HG03045 (cell line): Measurements from ENCODE around the gene MANSC4.
"Not testable (repeated sequence)": the region's sequence is repeated elsewhere in the genome, so short reads cannot be mapped to it uniquely, and the experiment has no call there.

ENCODE experiments used
- ATAC-seq: cut with Tn5 transposase; IDR thresholded peaks from one replicate; pipeline ENCODE4 v1.9.1; 2021; ENCODE audit warnings: mild to moderate bottlenecking, moderate library complexity; ENCODE audit not compliant: unreplicated experiment

The MANSC4 gene

DNA sequence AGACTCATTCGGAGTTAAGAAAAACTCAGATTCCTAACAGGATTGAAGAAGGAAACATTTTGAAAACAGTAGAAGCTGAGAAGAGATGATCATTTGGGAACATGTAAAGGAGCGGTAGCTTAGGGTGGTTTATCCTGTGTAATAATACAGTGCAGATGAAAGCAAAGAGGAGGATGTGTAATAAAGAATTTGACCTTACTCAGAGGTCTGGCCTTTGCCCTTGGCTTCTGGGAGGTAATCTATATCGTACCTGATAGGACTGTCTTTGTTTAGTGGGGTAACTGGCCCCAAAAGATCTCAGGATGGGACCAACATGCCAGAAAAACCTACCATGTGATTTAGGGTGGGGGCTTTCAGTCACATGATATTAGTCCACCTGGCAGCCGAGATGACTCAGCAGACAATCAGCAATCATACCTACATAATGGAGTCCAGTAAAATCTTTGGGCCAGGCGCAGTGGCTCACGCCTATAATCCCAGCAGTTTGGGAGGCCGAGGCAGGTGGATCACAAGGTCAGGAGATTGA lies 23.3 kb downstream of the MANSC4 start:
- no peak for ATAC-seq

GRCh38 chr12:27754795-27755194 lies 25.2 kb downstream of the MANSC4 start:
- no peak for ATAC-seq

DNA sequence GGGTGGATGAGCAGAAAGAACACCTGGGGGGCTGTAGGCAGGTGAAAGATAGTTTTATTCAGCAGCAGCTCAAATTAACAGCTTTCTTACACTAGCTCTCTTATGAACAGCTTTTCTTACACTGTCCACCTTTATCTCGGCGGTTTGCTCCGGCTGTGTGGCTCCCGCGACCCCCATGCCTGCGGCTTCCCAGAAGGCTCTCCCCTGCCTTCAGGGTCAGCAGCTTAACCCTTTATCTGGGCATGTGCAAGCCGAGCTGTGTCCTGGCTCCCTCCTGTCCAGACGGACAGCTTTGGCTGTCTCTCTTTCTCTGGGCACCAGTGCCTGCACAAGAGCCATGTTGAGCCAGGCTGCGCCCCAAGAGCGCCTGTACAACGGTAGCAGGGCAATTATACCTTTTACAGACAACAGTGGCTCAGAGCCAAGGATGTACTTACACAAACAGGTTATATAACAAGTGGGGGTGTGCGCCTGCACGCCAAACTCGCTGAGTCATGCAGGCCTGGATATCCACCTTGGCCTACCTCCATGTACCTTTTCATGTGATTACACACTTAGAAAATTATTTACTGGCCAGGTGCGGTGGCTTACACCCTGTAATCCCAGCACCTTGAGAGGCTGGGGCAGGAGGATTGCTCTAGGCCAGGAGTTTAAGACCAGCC lies 28.5 kb downstream of the MANSC4 start:
- no peak for ATAC-seq

- no peak for ATAC-seq
Measured at GRCh38 chr12:27747111-27747820, 32.8 kb downstream of the MANSC4 start.

DNA sequence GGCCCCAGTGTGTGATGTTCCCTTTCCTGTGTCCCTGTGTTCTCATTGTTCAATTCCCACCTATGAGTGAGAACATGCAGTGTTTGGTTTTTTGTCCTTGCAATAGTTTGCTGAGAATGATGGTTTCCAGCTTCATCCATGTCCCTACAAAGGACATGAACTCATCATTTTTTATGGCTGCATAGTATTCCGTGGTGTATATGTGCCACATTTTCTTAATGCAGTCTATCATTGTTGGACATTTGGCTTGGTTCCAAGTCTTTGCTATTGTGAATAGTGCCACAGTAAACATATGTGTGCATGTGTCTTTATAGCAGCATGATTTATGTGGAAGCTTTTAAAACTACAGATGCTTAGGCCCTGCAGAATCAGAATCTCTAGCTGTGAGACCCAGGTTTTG lies 34.3 kb downstream of the MANSC4 start:
- not testable (repeated sequence) for ATAC-seq

DNA sequence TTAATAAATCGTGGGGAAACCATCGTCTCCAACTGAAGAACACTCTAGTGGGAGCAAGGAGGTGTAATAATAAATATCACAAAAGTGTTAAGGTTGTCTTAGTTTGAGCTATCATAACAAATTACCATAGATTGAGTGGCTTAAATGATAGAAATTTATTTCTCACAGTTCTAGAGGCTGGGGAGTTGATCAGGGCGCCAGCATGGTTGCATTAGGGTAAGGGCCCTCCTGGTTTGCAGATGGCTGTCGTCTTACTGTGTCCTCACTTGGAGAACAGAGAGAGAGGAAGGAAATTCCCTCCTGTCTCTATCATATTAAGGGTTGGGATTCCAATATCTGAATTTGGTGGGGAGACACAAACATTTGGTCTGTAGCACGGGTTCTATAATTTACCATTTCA lies 36.4 kb downstream of the MANSC4 start:
- ATAC-seq, result no peak

GRCh38 chr12:27734321-27734720 lies 45.7 kb downstream of the MANSC4 start:
- ATAC-seq, result not testable (repeated sequence)

GRCh38 chr12:27733791-27734190 lies 46.2 kb downstream of the MANSC4 start:
- no peak for ATAC-seq

GRCh38 chr12:27733052-27733656 lies 46.9 kb downstream of the MANSC4 start:
- no peak for ATAC-seq

GRCh38 chr12:27732281-27732680 lies 47.8 kb downstream of the MANSC4 start:
- no peak for ATAC-seq

DNA sequence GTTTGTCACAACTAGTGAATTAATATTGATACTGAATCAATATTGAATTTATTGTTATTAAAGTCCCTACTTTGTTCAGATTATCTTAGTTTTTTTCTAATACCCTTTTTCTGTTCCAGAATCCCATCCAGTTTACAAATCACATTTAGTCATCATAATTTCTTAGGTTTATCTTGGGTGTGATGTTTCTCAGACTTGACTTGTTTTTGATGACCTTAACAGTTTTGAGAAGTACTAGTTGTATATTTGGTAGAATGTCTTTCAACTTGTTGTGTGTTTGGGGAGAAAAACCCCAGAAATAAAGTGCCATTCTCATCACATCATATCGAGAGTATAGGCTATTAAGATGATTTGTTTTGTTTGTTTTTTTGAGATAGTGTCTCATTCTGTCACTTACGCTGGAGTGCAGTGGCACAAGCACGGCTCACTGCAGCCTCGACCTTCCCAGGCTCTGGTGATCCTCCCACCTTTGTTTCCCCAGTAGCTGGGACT lies 49.9 kb downstream of the MANSC4 start:
- no peak for ATAC-seq

- ATAC-seq, result no peak
Measured at GRCh38 chr12:27723212-27723611, 56.8 kb downstream of the MANSC4 start.
